Measurements from ENCODE around the gene KCNG3.

KCNG3 gene

GRCh38 chr2:42493468-42494354 lies at the start of gene KCNG3:
Gene KCNG3 (minus strand): TSS chr2:42493982. CDS start chr2:42493501, 481 bp downstream.
- peak; percentile 68 to 71 for DNase-seq (ENCODE audit: low read depth in 2 of 2)

- no peak for DNase-seq (ENCODE audit: low read depth in 2 of 2)
These were observed 49.1 kb upstream of the KCNG3 start for GRCh38 chr2:42542871-42543270.

DNA sequence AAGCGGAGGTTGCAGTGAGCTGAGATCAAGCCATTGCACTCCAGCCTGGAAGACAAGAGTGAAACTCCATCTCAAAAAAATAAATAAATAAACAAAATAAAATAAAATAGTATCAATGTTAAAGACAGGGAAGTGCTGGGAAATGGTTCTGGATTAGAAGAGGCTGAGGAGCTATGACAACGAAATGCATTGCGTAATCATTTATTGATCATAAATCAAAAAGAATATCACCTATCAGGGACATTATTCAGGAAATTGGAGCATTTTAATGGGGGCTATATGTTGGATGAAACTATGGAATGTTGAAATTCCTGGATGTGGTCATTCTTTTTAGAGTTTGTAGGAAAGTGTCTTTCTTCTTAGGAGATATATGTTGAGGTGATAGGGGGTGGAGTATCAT lies 43.7 kb upstream of the KCNG3 start:
- DNase-seq (ENCODE audit: low read depth in 2 of 2) = no peak

- DNase-seq (ENCODE audit: low read depth in 2 of 2) = no peak
These were observed 38.6 kb upstream of the KCNG3 start for GRCh38 chr2:42532397-42532796.

- no peak for DNase-seq (ENCODE audit: low read depth in 2 of 2)
These were observed 29.6 kb upstream of the KCNG3 start for GRCh38 chr2:42523341-42523740.

DNA sequence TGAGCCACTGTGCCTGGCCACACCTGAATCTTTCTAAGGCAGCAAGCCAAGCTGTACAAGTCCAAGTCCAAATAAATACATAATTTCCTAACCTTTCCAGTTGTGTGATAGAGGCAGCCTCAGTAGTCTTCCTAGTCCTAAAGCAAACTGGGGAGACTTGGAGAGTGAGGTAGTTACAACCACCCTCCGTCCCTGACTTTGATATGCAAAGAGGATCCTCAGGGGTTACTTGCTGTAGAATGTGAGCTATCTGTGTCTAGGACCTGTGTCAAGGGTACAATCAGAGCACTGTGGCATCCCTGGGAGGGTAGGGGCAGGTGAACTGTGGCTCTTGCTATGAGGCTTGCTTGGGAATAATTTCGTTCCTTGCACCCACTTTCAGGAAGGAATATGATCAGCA lies 28.3 kb upstream of the KCNG3 start:
- DNase-seq (ENCODE audit: low read depth in 2 of 2) = no peak

- no peak for DNase-seq (ENCODE audit: low read depth in 2 of 2)
These were observed 25.8 kb upstream of the KCNG3 start for GRCh38 chr2:42519624-42520023.

- DNase-seq (ENCODE audit: low read depth in 2 of 2) = no peak
These were observed 22.7 kb upstream of the KCNG3 start for GRCh38 chr2:42516418-42516901.

- no peak for DNase-seq (ENCODE audit: low read depth in 2 of 2)
These were observed 19.6 kb upstream of the KCNG3 start for GRCh38 chr2:42513252-42513918.

DNA sequence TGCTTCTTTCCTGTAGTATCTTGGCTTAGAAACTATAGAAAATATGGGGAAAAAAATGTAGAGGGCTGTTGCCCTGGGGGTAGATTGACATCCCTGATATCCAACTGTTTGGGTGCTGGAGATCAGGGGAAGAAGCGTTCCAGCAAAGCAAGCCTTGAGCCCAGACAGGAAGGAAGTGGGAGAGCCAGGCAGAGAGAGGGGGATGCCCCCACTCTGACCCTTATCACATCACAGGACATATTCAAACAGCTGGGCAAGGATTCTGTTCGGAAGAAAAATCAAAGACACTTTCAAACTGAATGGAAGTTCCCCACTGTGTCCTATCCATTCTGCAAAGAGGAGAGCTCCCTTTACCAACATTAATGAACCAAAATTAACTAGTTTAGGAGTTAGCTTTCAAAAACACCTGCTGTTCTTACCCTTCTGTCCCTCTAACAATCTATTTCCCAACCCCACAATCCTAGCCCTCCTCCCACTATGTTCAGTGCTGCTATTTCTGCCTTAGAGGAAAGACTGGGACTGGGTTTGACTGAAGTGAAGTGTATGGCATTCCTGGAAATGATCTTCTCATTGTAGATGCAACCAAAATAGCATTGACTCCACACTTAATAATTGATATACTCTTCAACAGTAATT lies 16.9 kb upstream of the KCNG3 start:
- no peak for DNase-seq (ENCODE audit: low read depth in 2 of 2)

DNA sequence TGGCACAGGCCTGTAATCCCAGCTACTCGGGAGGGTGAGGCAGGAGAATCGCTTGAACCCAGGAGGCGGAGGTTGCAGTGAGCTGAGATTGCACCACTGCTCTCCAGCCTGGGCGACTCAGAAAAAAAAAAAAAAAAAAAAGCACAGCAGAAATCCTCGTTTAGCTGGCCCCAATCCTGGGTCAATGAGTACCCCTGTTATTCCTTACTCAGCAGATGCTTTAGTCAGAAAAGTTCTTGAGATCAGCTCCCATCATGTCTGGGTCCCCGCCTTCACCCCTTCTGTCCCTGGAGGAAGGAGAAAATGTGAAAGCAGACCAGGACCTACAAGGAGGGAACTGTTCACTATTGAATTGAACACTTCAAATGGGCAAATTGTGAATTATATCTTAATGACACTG lies 16.4 kb upstream of the KCNG3 start:
- no peak for DNase-seq (ENCODE audit: low read depth in 2 of 2)

- no peak for DNase-seq (ENCODE audit: low read depth in 2 of 2)
These were observed 10.8 kb upstream of the KCNG3 start for GRCh38 chr2:42504364-42505230.

DNA sequence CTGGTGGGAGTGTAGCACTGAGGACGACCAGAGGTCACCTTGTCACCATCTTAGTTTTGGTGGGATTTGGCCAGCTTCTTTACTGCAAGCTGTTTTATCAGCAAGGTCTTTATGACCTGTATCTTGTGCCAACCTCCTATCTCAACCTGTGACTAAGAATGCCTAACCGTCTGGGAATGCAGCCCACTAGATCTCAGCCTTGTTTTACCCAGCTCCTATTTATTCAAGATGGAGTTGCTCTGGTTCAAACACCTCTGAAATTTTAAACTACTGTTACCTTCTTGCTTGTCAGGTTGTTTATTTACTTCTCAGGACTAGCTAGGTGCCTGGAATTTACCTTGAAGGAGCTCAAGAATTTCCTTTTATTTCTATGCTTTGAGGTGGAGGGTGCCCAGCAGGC lies 9.5 kb upstream of the KCNG3 start:
- DNase-seq (ENCODE audit: low read depth in 2 of 2) = no peak

DNA sequence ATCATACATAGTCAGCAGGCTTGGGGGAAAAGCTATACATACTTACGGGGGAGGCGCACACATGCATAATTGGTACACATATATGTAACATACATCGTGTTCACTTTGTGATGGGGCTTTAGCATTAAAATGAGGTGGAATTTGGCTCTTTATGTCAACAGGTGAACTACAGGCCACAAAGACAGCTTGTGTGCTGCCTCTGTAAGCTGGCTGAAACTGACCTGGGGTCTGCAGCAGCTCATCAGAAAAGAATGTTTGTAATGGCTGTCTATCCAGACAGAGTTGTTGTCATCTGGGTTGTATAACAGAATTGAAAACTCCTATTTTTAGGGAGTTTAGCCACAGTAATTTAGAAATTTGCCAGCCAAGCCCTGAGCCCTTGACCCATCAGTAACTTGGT lies 4.7 kb upstream of the KCNG3 start:
- DNase-seq (ENCODE audit: low read depth in 2 of 2) = no peak

DNA sequence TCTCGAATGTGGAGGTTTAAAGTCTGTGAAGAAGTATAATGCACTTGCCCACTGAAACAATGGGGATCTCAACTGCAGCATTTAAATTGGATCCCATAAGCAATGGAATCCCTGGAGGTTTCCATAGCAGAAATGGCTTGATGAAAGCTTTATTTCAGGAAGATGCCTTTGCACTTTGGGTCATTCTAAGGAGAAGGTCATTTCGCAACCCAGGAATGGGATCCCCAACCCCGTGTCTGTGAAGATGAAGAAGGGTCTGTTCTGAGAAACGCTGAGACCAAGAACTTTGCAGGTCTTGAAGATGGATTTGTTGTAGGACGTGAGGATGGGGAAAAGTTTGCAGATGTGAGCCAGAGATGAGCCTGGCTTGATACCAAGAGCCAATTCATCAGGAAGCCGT lies 1.8 kb upstream of the KCNG3 start:
- no peak for DNase-seq (ENCODE audit: low read depth in 2 of 2)

GRCh38 chr2:42495234-42495581 lies 1.4 kb upstream of the KCNG3 start:
- DNase-seq (ENCODE audit: low read depth in 2 of 2) = no peak

DNA sequence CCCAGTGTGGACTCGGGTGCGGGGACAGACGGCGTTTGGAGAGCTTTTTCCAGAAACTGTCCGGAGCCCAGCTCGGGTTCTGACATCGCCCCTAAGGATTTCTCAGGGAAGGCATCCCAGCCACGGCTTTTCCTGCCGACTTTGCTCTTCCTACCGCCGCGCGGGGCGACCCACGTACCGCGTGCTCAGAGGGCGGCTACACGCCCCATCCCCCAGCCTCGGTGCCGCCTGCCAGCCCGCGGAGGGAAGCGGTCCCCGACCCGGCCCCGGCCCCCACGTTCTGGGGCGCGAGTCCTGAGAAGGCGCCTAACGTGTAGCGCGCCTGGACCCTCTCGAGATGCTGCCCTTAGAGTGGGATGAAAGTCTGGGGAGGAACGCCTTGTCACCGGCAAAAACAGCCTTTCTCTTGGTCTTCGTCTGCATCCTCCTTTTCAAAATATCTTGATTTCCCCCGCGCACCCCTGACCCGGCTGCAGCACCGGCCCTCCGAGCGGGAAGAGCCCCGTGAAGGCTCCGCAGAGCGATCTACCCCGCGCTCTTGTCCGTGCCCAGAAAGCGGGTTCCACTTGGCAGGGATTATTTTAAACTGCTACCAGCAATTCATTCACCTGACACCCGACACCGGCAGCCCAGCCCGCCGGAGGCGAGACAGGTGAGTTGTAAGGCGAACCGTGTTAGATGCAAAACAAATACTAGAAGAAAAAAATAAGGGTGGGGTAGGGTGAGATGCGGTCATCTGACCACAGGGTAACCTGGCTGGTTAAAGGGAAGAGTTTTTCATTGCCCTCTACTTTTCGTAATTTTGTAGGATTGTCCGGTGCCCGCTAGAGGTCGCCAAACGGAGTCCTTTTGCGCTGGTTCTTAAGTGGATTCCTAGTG lies 812 bp upstream of the KCNG3 start:
- DNase-seq (ENCODE audit: low read depth in 2 of 2) = peak; percentile 70 to 71

DNA sequence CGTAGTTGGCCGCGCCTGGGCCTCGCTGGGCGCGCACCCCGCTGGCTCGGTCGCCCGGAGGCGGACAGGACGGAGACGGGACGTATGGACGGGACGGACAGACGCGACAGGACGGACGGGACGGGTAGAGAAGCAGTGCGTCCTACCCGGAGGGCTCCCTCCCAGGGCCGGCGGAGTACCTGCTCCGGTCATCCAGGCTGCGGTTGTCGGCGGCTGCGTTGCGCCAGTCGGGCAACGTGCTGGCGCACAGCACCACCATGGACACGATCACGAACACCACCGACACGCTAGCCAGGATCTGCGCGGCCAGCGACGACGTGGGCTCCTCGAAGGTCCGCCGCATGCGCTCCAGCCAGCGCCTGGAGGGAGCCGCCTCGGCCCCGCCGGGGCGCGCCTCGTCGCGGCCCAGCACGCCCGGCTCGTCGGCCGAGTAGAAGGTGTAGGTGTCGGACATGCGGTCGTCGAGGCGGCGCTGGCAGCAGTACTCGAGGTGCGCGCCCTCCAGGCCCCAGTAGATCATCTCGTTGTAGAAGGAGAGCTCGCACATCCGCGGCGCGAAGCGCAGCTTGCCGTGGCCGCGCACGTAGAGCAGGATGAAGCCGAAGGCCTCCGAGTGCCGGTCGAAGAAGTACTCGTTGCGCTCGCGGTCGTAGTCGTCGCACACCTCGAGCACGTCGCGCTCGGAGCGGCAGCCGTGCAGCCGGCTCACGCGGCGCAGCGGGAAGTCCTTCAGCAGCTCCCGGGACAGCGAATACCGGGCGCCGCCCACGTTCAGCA lies 903 bp downstream of the KCNG3 start:
- DNase-seq (ENCODE audit: low read depth in 2 of 2) = peak; percentile 8 to 15

DNA sequence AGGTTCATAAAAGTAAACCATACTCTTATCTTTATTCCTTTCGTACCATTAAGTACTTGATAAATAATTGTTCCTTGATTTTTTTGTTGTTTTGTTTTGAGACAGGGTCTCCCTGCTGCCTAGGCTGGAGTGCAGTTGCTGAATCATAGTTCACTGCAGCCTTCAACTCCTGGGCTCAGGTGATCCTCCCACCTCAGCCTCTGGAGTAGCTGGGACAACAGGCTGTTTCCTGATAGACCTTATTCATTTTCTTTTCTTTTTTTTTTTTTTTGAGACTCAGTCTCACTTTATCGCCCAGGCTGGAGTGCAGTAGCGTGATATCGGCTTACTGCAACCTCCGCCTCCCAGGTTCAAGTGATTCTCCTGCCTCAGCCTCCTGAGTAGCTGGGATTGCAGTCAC lies 5.5 kb downstream of the KCNG3 start:
- DNase-seq (ENCODE audit: low read depth in 2 of 2) = no peak

Measured in stimulated activated CD4-positive, alpha-beta T cell treated with anti-CD3 and anti-CD28 coated beads, Interleukin-1b, Interleukin-23, amount 100 ng/mL, for 4 hours (primary cell).